ENCODE results near the gene HBG2.

HBG2 gene

GRCh38 chr11:5226732-5227310, 27.8 kb downstream of the HBG2 start, which contains the start of gene HBB:
HBB (minus strand) TSS chr11:5227071; CDS start chr11:5227021, 50 bp downstream.
- no peak for DNase-seq

GRCh38 chr11:5225480-5225871, 29.1 kb downstream of the HBG2 start:
- DNase-seq = no peak

- no peak for DNase-seq
Observed at GRCh38 chr11:5224538-5225479, 29.8 kb downstream of the HBG2 start.

- DNase-seq = no peak
Observed at GRCh38 chr11:5223686-5224085, 30.9 kb downstream of the HBG2 start.

GRCh38 chr11:5223146-5223545, 31.4 kb downstream of the HBG2 start:
- no peak for DNase-seq

- no peak for DNase-seq
Observed at GRCh38 chr11:5210376-5210885, 44.1 kb downstream of the HBG2 start.

GRCh38 chr11:5204787-5205186, 49.8 kb downstream of the HBG2 start:
- no peak for DNase-seq

GRCh38 chr11:5203366-5203765, 51.2 kb downstream of the HBG2 start:
- no peak for DNase-seq
